ENCODE measurements around the gene P3H2. TPM values are rescaled to one million over a fixed set of nuclear protein-coding genes. Genes with fewer than 3 reads are reported as not detected.
"Not testable (repeated sequence)": the region's sequence is repeated elsewhere in the genome, so short reads cannot be mapped to it uniquely, and the experiment has no call there.

P3H2 gene
- total and polyA plus RNA-seq, 2 experiments from 2014 or later: 8.2 to 24.2 TPM

- TF ChIP-seq ZNF462 (CRISPR knock-in tag; IDR thresholded peaks at IDR 0.05) (no peak), CTCF (conservative IDR thresholded peaks at IDR 0.05; ENCODE audit: low read depth in 2 of 2) (no peak)
Observed at GRCh38 chr3:190150681-190151080, 30.0 kb upstream of the P3H2 start (continued).

- not testable (repeated sequence) for H3K4me1 Mint-ChIP-seq; H3K4me1 ChIP-seq (ENCODE audit: insufficient read depth); H3K27me3 Mint-ChIP-seq (ENCODE audit: insufficient read depth, low read depth, poor library complexity); ATAC-seq; H3K27ac Mint-ChIP-seq; H4K20me1 ChIP-seq (replicated peaks; ENCODE audit: insufficient read depth); H3K79me2 ChIP-seq (replicated peaks; ENCODE audit: insufficient read depth); H3K36me3 ChIP-seq (ENCODE audit: insufficient read depth); H3K27ac ChIP-seq (ENCODE audit: low read depth); H3K4me2 ChIP-seq; H3K27me3 ChIP-seq (ENCODE audit: insufficient read depth); H3K4me3 Mint-ChIP-seq; H3K4me3 ChIP-seq; H3F3A ChIP-seq (replicated peaks; ENCODE audit: low read depth); DNase-seq (ENCODE audit: low spot score); H2AFZ ChIP-seq
- peaks cover 12% of the 10 kb centered on the region; the same call in 1 of the 2 replicates for H3K9me2 ChIP-seq (ENCODE audit: insufficient read depth)
- Mint-ChIP-seq H3K36me3 (ENCODE audit: low read depth) (peaks cover 31% of the 10 kb centered on the region), H3K9me3 (peaks cover 28% of the 10 kb centered on the region)
Observed at GRCh38 chr3:190149830-190150619, 29.3 kb upstream of the P3H2 start.

- not testable (repeated sequence) for H3K4me3 Mint-ChIP-seq; H3K79me2 ChIP-seq (replicated peaks; ENCODE audit: insufficient read depth); H3K27me3 Mint-ChIP-seq (ENCODE audit: insufficient read depth, low read depth, poor library complexity); H4K20me1 ChIP-seq (replicated peaks; ENCODE audit: insufficient read depth); H3K27me3 ChIP-seq (ENCODE audit: insufficient read depth); H3K4me2 ChIP-seq; H3K27ac Mint-ChIP-seq; H3K4me1 Mint-ChIP-seq; H3K27ac ChIP-seq (ENCODE audit: low read depth); H3K36me3 ChIP-seq (ENCODE audit: insufficient read depth); H3K9me2 ChIP-seq (ENCODE audit: insufficient read depth); ATAC-seq; H3K4me1 ChIP-seq (ENCODE audit: insufficient read depth); DNase-seq (ENCODE audit: low spot score); H3K4me3 ChIP-seq; H2AFZ ChIP-seq; H3F3A ChIP-seq (replicated peaks; ENCODE audit: low read depth)
- H3K9me3 Mint-ChIP-seq: peaks cover 42% of the 10 kb centered on the region
- peaks cover 50% of the 10 kb centered on the region for H3K36me3 Mint-ChIP-seq (ENCODE audit: low read depth)
Observed at GRCh38 chr3:190144793-190145192, 24.1 kb upstream of the P3H2 start.

All from GM23338 (cell line).